AG09309 (cell line): ENCODE results near the gene PIP4P1.

Experiments used
- DNase-seq: peaks from one replicate; pipeline ENCODE4 v3.0.0-alpha.2; 2010; ENCODE audit warnings: low read depth
- H3K4me3 ChIP-seq: 2 replicates; pipeline ENCODE4 v1.5.1; 2011; ENCODE audit warnings: mild to moderate bottlenecking, low read depth, low read length, moderate library complexity; ENCODE audit not compliant: control insufficient read depth
- CTCF ChIP-seq: IDR thresholded peaks from 2 replicates; pipeline ENCODE4 v1.5.1; 2011; ENCODE audit warnings: mild to moderate bottlenecking, low read depth, low read length, inconsistent platforms; ENCODE audit not compliant: insufficient read depth, control insufficient read depth; ENCODE audit errors: missing control alignments

Gene PIP4P1

DNA sequence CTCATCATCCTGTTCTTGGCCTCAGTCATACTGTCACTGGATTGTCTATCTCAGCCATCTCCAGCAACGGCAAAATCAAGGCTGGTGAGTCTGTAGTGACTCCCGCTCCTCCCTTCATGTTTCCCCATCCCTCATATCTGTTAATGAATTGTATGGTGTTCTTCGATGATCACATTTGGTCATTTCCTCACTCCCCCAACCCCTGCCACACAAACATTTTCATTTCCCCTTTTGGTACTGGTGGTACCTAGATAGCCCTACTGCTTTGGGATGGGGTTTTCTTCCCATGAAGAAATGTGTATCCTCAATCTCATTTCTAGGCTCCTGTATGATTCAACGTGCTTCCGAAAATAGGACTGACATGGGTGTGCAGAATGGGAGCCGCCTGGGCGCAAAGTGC is 22.6 kb downstream of the PIP4P1 start:
- no peak for DNase-seq
- TF ChIP-seq CTCF: no peak
- no peak overlapping the region for H3K4me3 ChIP-seq

DNA sequence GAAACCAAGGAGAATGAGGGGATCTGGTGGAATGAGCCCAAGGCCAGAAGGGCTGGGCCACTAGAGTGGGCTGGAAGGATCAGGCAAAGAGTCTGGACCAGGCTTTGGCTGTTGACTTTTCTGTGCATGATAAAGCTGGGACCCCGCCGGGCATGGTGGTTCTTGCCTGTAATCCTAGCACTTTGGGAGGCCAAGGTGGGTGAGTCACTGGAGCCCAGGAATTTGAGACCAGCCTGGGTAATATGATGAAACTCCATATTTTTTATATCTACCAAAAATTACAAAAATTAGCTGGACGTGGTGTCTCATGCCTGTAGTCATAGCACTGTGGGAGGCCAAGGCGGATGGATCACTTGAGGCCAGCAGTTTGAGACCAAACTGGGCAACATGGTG is 24.9 kb downstream of the PIP4P1 start:
- TF ChIP-seq CTCF: no peak
- DNase-seq: peak; percentile 59
- no peak overlapping the region for H3K4me3 ChIP-seq

DNA sequence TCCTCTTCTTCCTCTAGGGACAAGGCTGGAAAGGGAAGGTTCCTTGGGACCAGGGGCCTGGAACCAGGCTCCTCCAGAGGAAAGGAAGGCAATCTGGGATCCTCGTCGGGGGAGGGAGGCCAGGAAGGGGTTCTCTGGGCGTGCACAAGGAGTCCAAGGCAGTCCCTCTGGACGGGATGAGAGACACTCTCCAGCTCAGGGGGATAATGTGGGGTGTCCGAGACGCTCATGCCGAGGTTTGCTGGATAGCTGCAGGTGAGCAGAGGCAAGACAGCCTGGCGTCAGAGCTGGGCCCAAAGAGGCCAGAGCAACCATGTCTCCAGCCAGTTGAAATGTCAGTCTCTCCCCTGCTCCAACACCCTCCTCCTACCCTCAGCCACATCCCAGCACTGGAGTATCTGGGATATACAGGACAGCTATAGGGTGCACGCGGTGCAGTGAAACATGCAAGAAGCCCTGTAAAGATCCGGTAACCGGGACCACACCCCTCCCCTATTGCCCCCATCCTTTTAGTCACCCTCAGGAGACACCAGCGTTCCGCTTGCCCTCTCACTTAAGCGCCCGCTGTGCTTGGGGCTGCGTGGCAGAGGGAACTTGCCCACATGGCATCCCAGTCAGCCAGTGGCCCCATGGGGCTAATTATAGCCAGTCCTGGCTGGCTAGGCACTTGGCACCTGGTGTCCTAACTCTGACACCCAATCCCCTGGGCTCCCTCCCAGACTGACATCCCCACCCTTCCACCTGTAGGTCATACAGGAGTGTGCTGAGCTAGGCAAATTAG is 25.5 kb downstream of the PIP4P1 start, which contains the start of gene KLHL33:
KLHL33 (minus strand) TSS at position 585 of the 781 bp plus-strand sequence; CDS start at position 230, 355 bp downstream.
- no peak for DNase-seq
- no peak for TF ChIP-seq CTCF
- no peak within 1 kb of the TSS for H3K4me3 ChIP-seq

DNA sequence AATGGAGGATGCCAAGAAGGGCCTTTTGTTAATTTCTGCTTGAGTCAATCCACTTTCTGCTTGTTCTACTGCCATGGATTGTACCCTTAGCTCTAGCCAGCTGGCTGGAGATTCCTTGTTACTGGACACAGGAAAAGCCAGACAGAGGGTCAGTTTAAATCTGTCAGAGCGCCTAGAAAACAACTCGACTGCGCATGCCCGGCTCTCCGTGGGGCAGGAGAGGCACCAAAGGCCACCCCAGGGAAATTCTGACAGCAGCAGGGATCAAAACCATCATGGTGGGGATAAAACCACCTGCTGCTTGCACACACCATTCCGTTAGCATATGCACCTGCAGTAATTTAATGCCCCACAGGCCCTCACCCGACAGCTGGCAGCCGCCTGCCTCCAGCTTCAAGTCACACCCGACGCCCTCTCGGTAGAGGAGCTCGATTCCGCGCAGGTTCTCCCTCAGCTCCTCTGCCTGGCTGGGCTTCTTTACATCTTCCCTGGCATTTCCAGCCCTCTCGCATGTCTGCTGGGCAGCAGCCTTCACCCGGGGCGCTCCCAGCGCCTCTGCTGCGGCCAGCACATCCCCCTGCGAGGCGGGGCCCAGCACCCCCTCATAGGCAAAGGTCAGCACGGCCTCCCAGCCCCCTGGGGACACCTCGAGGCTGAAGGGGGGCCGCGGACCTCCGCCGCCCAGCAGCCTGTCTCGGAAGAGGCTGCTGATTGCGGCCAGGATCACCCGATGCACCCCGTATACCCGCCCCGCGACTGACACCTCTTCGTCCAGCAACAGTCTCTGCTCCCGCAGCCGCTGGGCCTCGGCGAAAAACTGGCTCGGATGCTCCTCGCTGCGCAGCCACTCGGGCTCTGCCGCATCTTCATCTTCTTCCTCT is 26.3 kb downstream of the PIP4P1 start:
- no peak for TF ChIP-seq CTCF
- no peak for DNase-seq
- no peak overlapping the region for H3K4me3 ChIP-seq

DNA sequence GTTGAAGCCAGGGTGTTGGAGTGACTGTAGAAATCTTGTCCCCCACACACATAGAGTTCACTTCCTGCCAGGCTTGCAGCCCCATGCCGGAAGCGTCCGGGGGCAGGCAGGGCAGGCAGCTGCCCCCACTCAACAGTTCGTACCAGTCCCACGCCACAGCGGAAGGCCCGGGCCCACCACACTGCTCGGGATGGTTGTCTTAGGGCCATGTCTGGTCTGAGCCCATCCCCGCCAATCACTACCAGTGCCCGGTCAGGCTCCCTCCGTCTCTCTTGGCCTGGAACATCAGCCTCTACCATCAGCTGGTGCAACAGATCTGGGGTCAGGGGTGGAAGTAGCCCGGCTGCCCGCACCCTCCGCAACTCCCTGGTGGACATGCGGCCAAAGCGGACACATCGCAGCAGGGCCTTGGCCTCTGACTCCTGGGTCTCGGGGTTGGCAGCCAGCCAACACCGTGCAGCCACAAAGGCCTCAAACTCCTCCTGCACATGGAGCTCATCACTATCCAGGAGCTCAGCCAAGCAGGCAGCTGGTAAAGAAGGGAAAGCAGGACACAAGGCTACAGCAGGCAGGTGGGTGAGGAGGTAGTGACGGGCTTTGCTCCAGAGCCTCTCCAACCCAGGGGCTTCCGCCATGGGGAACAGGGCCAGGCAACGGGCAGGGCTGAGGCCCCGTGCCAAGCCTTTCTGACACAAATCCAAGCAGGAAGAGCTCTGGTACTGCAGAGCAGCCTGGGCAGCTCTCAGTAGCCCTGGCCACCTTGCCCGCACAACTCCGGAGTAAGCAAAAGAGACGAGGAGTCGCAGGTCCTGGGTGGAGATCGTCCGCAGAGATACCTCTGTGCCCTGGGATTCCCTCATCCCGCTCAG is 31.2 kb downstream of the PIP4P1 start:
- no peak for DNase-seq
- no peak for TF ChIP-seq CTCF

DNA sequence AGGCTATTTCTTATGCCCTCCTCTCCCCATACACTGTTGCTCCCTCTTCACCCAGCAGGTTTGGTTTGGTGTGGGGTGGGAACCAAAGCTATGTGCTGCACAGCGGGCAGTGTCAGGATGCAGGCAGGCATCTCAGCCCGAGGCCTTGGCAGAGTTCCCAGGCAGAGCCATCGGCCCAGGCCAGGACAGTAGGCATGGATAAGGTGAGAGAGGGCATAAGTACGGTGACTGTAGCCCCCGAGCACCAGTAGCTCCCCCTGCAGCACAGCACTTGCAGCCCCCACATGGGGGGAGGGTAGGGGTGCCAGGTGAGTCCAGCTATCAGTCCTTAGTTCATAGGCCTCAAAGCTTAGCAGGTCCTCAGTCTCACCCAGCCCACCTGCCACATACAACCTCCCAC is 32.4 kb downstream of the PIP4P1 start:
- TF ChIP-seq CTCF: no peak
- H3K4me3 ChIP-seq: no peak overlapping the region
- no peak for DNase-seq

More for the DNA sequence above, 31.2 kb downstream of the PIP4P1 start:
- H3K4me3 ChIP-seq: no peak overlapping the region
